ENCODE data around the gene CNTN4.

CNTN4 gene

GRCh38 chr3:2686816-2687502, 588.3 kb downstream of the CNTN4 start:
- no peak for DNase-seq (ENCODE audit: low read depth, low spot score)

DNA sequence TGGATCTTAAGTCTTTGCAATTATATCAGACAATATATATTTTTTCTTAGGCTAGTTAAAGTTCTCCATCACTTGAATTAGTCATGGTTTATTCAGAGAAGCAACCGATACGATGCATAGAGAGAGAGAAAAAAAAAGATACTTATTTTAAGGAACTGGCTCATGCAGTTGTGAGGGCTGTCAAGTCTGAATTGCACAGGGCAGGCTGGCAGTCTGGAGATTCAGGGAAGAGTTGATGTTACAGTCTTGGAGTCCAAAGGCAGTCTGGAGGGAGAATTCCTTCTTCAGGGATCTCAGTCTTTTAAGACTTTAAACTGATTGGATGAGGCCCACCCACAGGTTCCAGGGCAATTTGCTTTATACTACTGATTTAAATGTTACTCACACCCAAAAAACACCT, 598.9 kb downstream of the CNTN4 start:
- no peak for DNase-seq (ENCODE audit: low read depth, low spot score)

GRCh38 chr3:2701471-2701870, 602.8 kb downstream of the CNTN4 start:
- DNase-seq (ENCODE audit: low read depth, low spot score) = no peak

- DNase-seq (ENCODE audit: low read depth, low spot score) = no peak
These were observed 607.6 kb downstream of the CNTN4 start for GRCh38 chr3:2706144-2706835.

DNA sequence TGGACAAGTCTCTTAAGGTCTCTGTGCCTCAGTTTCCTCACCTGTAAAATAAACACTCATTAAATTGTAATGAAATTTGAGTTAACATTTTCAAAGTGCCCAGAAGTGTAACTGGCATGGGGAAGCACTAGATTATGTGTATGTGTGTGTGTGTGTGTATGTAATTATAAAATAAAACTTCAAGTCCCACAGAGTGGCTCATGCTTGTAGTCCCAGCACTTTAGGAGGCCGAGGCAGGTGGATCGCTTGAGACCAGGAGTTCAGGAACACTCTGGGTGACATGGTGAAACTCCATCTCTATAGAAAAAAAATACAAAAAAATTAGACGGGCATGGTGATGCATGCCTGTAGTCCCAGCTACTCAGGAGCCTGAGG, 608.2 kb downstream of the CNTN4 start:
- DNase-seq (ENCODE audit: low read depth, low spot score) = no peak

- DNase-seq (ENCODE audit: low read depth, low spot score) = no peak
These were observed 612.4 kb downstream of the CNTN4 start for GRCh38 chr3:2711081-2711480.

DNA sequence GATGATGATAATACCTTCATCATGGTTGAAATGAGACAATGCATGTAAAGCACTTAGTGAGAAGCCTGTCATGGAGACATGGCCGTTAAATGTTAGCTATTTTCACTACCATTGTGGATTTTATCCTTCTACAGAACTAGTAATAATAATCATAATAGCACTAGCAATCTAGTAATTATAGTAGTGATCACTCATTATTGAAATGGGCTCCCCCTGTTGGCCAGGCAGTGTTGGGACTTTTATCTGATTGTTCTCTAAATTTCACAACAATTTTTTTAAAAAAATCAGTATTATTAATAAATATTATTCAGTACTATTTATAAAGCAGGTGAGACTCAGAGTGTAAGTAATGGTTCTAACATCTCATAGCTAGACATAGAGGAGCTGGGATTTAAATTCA, 615.3 kb downstream of the CNTN4 start:
- DNase-seq (ENCODE audit: low read depth, low spot score) = no peak

GRCh38 chr3:2714834-2715233, 616.2 kb downstream of the CNTN4 start:
- no peak for DNase-seq (ENCODE audit: low read depth, low spot score)

DNA sequence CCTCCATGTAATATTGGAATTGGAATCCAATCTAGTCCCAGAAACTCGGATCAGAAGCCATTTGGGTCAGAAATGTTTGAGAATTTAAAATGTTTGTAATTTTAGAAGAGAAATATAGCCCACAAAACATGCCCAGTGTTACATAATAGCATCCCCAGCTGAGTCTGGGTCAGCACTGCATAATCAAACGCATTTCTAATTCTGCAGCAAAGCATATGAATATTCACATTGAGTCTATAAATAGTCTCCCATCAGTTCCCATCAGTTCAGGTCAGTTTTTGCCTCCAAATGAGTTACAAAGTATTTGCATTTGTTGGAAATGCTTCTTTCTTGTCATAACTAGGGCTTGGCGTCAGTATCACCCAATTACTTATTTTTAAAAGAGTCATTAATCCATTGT, 628.4 kb downstream of the CNTN4 start:
- DNase-seq (ENCODE audit: low read depth, low spot score) = no peak

DNA sequence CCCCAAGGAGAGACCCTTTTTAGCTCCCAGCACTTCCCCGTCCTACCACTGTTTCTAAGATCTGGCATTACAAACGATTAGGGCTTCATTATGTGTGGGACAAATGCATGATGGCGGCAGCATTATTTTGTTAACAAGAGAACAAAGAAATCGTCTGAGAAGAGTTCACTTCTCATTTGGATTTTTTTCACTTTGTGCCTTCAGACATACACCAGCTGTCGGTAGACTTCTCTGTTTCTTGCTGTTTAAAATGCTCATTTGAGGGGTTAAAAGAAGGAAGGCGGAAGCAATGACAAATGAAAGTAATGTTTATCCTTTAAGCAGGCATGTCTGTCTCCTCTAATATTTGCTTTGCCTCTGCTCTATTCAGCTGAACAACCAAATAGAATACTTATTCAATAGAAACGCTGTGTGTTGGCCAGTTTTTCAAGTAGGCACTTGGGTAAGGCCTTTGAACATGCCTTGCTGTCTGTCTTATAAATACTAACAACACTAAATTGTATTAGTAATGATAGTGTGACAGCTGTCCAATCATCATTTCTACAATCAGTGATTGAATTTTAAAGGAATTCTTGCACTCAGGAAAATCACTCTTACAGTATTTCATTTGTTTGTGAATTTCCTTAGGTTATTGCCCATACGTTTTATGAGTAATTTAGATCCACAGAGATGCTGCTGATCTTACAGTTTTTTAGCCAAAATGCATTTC, 629.1 kb downstream of the CNTN4 start:
- DNase-seq (ENCODE audit: low read depth, low spot score) = no peak

- DNase-seq (ENCODE audit: low read depth, low spot score) = no peak
These were observed 633.2 kb downstream of the CNTN4 start for GRCh38 chr3:2731843-2732242.

- no peak for DNase-seq (ENCODE audit: low read depth, low spot score)
These were observed 636.8 kb downstream of the CNTN4 start for GRCh38 chr3:2735392-2735894.

DNA sequence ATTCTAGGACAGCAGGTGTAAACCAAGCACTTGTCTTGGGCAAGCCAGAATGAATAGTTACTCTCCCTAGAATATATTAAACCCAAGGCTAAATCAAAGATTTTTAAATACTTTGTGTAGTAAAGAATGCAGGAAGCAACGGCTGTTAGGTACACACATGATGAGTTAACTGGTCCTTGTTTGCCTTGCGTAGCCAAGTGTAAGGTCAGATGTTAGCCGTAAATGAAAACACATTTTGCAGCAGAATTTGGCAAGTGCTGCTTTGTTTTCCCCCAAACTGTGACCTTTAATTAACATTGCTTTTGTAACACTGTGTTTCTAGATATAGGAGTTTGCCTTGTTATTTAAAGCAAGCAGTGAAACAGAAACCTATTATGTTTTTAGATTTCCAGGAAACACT, 642.9 kb downstream of the CNTN4 start:
- no peak for DNase-seq (ENCODE audit: low read depth, low spot score)

DNA sequence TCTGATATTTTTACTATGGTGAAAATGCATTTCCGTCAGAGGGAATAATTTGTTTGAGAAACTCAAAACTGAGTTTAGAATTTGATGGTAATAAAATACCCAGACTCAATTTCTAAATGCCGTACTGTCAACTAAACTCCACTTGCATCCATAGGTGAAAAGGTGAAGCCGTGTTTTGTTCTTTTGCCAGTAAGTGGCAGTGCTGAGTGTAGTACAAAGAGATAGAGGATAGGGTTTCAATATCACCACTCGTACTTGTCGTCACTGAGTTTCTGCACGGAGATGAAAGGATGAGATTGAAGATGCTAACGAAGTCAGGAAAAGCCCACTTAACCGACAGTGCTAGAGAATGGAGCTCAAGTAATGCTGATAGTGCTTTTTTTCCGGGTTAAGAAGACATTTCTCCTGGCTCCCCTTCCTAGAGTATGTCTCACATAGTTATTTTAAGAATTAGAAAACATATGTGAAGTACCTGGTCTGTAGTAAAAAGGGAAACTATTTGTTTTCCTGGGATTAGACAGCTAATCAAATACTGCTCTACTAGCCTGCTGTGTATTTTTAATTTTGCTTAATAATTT, 666.4 kb downstream of the CNTN4 start:
- peak; percentile 1 for DNase-seq (ENCODE audit: low read depth, low spot score)

GRCh38 chr3:2770451-2770850, 671.8 kb downstream of the CNTN4 start:
- DNase-seq (ENCODE audit: low read depth, low spot score) = no peak

DNA sequence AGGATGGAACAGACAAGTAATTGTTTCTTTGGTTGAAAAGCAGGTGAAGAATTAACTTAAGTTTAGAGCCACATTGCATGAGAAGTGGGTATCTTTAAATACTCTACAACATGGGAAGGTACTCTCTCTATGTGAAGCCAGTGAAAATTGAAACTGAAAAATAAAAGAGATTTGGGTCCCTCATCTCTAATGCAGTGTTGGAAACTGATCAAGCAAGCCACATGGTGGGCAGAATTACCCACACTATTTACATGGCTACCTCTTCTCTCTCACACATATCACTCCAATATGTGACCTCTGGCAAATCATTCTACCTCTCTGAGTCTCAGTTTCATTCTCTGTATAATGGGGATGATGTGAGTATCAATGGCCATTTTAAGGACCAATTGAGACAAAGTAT, 672.5 kb downstream of the CNTN4 start:
- no peak for DNase-seq (ENCODE audit: low read depth, low spot score)

GRCh38 chr3:2771741-2772140, 673.1 kb downstream of the CNTN4 start:
- DNase-seq (ENCODE audit: low read depth, low spot score) = no peak

- no peak for DNase-seq (ENCODE audit: low read depth, low spot score)
These were observed 674.1 kb downstream of the CNTN4 start for GRCh38 chr3:2772803-2773202.

DNA sequence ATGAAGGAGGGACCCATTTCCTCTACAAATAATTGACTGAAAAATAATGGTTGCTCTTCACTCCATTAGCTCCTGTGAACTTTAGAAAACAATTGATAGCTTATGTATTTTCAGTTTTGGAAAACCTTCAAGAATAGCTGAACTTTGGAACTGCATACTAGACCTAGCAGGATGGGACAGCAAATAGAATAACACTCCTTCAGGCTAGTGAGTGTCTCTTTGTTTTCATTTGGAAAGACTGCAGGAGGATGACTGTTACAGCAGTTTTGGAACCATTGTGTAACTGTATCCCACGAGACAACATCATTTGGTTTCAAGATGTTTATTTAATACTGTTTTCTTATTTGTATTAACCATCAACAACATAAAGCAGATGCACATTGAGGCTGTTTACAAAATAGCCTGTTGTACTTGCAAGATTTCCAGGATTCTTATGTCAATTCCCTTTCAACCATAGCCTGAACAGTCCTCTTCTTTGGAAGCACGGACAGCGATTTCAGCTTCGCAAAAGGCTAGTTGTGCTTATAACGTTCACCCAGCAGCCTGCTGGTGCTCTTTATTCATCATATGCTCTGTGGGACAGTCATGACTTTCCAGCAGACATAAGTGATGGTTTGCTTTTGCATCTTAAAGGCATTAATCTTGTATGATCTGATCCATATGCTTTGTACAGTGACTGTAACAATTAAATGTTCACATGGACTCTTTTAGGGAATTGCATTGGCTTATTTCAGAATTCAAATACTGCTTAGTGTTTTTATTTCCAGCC, 676.0 kb downstream of the CNTN4 start:
- no peak for DNase-seq (ENCODE audit: low read depth, low spot score)

DNA sequence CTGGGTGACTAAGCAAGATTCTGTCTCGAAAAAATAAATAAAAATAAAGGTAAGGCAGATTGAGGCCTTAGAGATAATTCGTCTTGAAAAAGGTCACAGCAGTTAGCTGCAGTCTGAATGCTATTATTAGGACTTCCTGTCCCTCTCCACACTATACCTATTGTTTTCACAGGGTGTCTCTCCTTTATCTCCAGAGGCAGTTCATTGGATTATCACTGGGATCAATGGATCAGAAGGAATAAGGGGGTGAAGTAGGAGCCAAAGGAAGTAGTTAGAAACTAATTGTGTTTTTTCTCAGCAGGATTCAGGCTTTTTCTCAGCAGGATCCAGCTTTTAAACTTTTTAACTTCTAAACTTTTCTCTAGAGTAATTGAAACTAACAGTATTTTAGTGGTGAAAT, 684.6 kb downstream of the CNTN4 start:
- DNase-seq (ENCODE audit: low read depth, low spot score) = no peak

DNA sequence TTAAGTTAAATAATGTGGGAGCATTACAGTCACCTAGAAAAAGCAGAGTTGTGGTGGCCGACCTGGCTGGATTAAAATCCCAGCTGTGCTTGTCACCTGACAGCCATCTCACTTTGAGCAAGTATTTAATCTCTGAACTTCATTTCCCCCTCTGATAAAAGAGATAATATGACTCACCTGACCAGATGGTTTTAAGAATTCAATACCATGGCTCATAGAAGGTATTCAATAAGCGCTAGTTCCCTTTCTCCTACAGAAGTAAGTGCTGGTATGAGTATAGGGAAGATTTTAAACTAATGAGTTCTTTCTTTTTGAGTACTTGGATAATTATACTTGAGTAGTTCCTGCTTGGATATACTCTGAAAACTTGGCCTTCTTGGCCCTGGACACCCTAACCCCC, 686.0 kb downstream of the CNTN4 start:
- DNase-seq (ENCODE audit: low read depth, low spot score) = no peak
